GM18517 (cell line): ENCODE data around the gene NDFIP2.
"Not testable (repeated sequence)": the region's sequence is repeated elsewhere in the genome, so short reads cannot be mapped to it uniquely, and the experiment has no call there.

Source experiments
- ATAC-seq: cut with Tn5 transposase; IDR thresholded peaks from one replicate; pipeline ENCODE4 v1.9.1; 2021; ENCODE audit warnings: mild to moderate bottlenecking, moderate library complexity; ENCODE audit not compliant: unreplicated experiment

The NDFIP2 gene

GRCh38 chr13:79585033-79585432 is 104.1 kb downstream of the NDFIP2 start:
- ATAC-seq = no peak

- no peak for ATAC-seq
These were observed 108.8 kb downstream of the NDFIP2 start for GRCh38 chr13:79589603-79590393.

DNA sequence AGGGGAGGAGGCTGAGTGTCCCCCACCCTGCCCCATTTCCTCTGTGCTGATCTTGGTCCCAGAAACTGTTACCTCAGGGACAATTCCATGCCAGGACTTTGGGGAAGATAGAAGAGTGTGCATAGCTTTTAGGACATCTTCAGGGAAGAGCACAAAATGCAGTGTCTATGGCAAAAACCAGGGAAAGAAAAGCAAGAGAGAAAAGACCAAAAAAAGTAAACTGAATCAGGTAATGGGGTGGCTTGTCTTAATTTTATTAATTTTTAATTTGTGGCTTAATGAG is 109.4 kb downstream of the NDFIP2 start:
- no peak for ATAC-seq

DNA sequence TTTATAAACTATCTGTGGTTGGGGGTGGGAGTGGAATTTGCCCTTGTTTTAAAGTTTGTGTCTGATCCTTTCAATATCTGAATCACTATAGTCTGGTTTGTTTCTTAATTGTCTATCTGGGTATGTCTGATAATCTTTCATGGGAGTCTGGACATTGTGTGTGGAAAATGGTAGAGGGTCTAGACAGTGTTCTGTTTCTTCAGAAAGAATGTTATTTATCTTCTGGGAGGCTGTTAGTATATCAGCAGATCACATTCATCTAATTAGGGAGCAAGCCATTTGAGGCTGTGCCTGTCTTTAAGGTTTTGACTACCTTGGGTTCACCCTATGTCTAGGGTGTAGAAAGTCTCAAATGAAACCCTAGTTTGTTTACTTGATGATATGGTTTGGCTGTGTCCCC is 110.5 kb downstream of the NDFIP2 start:
- no peak for ATAC-seq

DNA sequence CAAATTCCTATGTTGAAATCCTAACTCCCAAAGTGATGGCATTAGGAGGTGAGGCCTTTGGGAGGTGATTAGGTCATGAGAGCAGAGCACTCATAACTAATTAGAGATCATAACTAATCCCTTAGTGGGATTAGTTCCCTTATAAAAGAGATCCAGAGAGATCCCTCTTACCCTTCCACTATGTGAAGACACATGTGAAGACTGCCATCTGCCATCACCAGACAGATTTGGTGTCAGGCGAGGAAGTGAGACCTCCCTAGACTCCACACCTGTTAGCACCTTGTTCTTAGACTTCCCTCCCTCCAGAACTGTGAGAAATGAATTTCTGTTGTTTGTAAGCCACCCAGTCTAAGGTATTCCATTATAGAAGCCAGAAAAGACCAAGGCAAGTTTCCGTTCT is 112.2 kb downstream of the NDFIP2 start:
- ATAC-seq = no peak

GRCh38 chr13:79593641-79594275 is 112.8 kb downstream of the NDFIP2 start:
- ATAC-seq = no peak

DNA sequence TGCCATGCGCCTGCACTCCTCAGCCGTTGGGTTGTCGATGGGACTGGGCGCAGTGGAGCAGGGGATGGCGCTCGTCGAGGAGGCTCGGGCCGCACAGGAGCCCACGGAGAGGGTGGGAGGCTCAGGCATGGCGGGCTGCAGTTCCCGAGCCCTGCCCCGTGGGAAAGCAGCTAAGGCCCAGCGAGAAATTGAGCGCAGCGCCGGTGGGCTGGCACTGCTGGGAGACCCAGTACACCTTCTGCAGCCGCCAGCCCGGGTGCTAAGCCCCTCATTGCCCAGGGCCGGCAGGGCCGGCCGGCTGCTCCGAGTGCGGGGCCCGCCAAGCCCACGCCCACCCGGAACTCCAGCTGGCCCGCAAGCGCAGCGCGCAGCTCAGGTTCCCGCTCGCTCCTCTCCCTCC is 119.2 kb downstream of the NDFIP2 start:
- not testable (repeated sequence) for ATAC-seq

DNA sequence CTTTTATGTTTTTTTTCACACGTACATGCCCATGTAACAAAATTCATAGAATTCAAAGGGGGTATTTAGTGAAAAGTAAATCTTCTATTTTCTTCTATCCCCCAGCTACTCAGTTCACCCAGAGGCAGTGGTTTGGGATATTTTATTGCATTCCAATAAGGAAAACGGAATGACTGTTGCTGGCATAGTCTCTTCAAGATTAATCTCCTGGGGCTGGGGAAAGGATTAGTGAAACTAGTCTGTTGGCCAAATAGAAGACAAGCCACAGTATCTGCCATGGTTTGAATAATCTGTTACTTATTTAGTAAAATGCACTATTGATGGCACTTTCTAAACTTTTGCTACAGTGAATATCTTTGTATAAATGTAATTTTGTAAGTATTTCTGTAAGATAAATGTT is 122.0 kb downstream of the NDFIP2 start:
- no peak for ATAC-seq

GRCh38 chr13:79604752-79605151 is 123.8 kb downstream of the NDFIP2 start:
- no peak for ATAC-seq
